Keratinocyte (primary cell): Measurements from ENCODE around the gene SNX2. TPM values are rescaled to one million over a fixed set of nuclear protein-coding genes. Genes with fewer than 3 reads are reported as not detected.

ENCODE experiments used
- DNase-seq: peaks from one replicate; pipeline ENCODE4 v3.0.0-alpha.2; 2011; ENCODE audit warnings: low read depth, missing footprints, low spot score
- FAIRE-seq: peaks from 2 replicates; lab custom pipeline; 2011; peaks lifted over from hg19 to GRCh38; lab: Jason Lieb, UNC
- H2AFZ ChIP-seq: 2 replicates; pipeline ENCODE4 v1.6.0; 2012; ENCODE audit warnings: low read length, control low read depth, inconsistent platforms; ENCODE audit not compliant: control insufficient read depth
- H3K27ac ChIP-seq: 2 replicates; pipeline ENCODE4 v1.5.1; 2011; ENCODE audit warnings: low read length; ENCODE audit not compliant: control insufficient read depth, insufficient read depth
- H3K27me3 ChIP-seq: 3 replicates; pipeline ENCODE4 v1.6.0; 2011; ENCODE audit warnings: low read length; ENCODE audit not compliant: control insufficient read depth, insufficient read depth; ENCODE audit errors: extremely low read depth
- H3K36me3 ChIP-seq, 2 experiments: 2 replicates in 1 of 2; 3 replicates in 1 of 2; pipeline ENCODE4 v1.5.1; 2011; ENCODE audit warnings: low read length in 2 of 2, mild to moderate bottlenecking in 1 of 2; ENCODE audit not compliant: control insufficient read depth in 2 of 2, insufficient read depth in 2 of 2; ENCODE audit errors: extremely low read depth in 1 of 2
- H3K4me1 ChIP-seq: 3 replicates; pipeline ENCODE4 v1.5.1; 2011; ENCODE audit warnings: low read length; ENCODE audit not compliant: control insufficient read depth, insufficient read depth; ENCODE audit errors: extremely low read depth
- H3K4me2 ChIP-seq: 3 replicates; pipeline ENCODE4 v1.6.0; 2011; ENCODE audit warnings: low read depth, low read length; ENCODE audit not compliant: control insufficient read depth, insufficient read depth; ENCODE audit errors: extremely low read depth
- H3K4me3 ChIP-seq, 3 experiments: fragments of 200-600 bp in 1 of 3; sonication (generic) in 1 of 3; 2 replicates in 2 of 3; 3 replicates in 1 of 3; pipeline ENCODE4 v1.5.1; 2011 to 2016; ENCODE audit warnings: low read length in 3 of 3, mild to moderate bottlenecking in 3 of 3, control low read depth in 2 of 3, inconsistent platforms in 1 of 3, low read depth in 1 of 3, mixed read lengths in 1 of 3, mixed run types in 1 of 3, moderate library complexity in 1 of 3; ENCODE audit not compliant: control insufficient read depth in 2 of 3, insufficient read depth in 2 of 3; ENCODE audit errors: extremely low read depth in 1 of 3
- H3K79me2 ChIP-seq: 2 replicates; pipeline ENCODE4 v1.6.0; 2012; ENCODE audit warnings: low read length; ENCODE audit not compliant: control insufficient read depth, insufficient read depth
- H3K9ac ChIP-seq: 3 replicates; pipeline ENCODE4 v1.6.0; 2011; ENCODE audit warnings: low read length; ENCODE audit not compliant: control insufficient read depth, insufficient read depth; ENCODE audit errors: extremely low read depth
- H3K9me1 ChIP-seq: 3 replicates; pipeline ENCODE4 v1.6.0; 2011; ENCODE audit warnings: low read length; ENCODE audit not compliant: control insufficient read depth, insufficient read depth; ENCODE audit errors: extremely low read depth
- H3K9me3 ChIP-seq: 2 replicates; pipeline ENCODE4 v1.5.1; 2012; ENCODE audit warnings: low read depth, low read length; ENCODE audit not compliant: control insufficient read depth
- H4K20me1 ChIP-seq: 3 replicates; pipeline ENCODE4 v1.6.0; 2011; ENCODE audit warnings: low read length; ENCODE audit not compliant: control insufficient read depth, insufficient read depth; ENCODE audit errors: extremely low read depth
- CTCF ChIP-seq, 3 experiments: IDR thresholded peaks in 1 of 3; conservative IDR thresholded peaks in 1 of 3; optimal IDR thresholded peaks in 1 of 3; 2 replicates in 2 of 3; 3 replicates in 1 of 3; pipeline versions ENCODE3 to v1.5.1; 2011; ENCODE audit warnings: low read length in 3 of 3, mild to moderate bottlenecking in 3 of 3, moderate library complexity in 2 of 3, control low read depth in 1 of 3, inconsistent platforms in 1 of 3; ENCODE audit not compliant: insufficient read depth in 2 of 3; ENCODE audit errors: extremely low read depth in 1 of 3
- EZH2 ChIP-seq: IDR thresholded peaks from one replicate; pipeline ENCODE4 v1.6.1; 2012; ENCODE audit warnings: inconsistent platforms, mild to moderate bottlenecking, low read length, moderate library complexity
- dilution Hi-C: fragments of 300-500 bp; cut with MboI; formaldehyde crosslinking; loops from one replicate; pipeline ENCODE4 v1.7.0; 2020; ENCODE audit warnings: low sequenced_read_pairs; ENCODE audit not compliant: extremely low pct_ligation_motif_present
- polyA plus RNA-seq, 5 experiments: library from polyadenylated mRNA; depleted of rRNA in 3 of 5; stranded (reverse) in 3 of 5; stranded (forward) in 1 of 5; unstranded in 1 of 5; fragments of >200 nt; gene quantifications; 1 replicate in 1 of 5; 2 replicates in 3 of 5; 3 replicates in 1 of 5; pipeline versions ENCODE4 v1.2.1 to v1.2.3, GENCODE V29; 2011 to 2012; ENCODE audit warnings: missing spikeins in 2 of 5, low read depth in 1 of 5, low replicate concordance in 1 of 5

Gene SNX2
- polyA plus RNA-seq, 1 donor (not counting 4 experiments of a cell fraction or from before 2014, with no cell fraction given): 87.8 TPM

DNA sequence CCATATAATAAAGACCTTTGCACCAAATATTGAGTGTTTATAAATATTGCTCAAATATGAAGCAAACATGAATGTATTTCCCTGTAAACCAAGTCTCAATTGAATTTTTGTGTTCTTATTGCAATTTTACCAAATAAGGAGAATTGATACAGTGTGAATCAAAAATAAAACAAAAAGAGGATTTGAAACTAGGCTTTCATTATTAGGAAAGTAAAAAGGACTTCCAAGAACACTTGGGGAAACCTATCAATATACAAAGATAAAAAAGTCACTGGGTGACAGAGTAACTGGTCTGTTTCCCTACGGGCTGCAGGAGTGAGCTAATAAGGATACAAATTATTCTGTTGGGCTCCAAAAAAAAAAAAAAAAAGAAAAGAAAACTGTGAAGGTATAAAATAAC, 44.8 kb upstream of the SNX2 start:
- Histone ChIP-seq H4K20me1 (no peaks in the 10 kb centered on the region), H3K4me2 (no peak overlapping the region), H3K4me1 (peaks cover 12% of the 10 kb centered on the region), H3K27ac (no peak overlapping the region), H3K27me3 (no peaks in the 10 kb centered on the region), H2AFZ (no peak overlapping the region), H3K4me3 (no peak overlapping the region), H3K9ac (no peak overlapping the region), H3K9me1 (no peaks in the 10 kb centered on the region), H3K36me3 (no peaks in the 10 kb centered on the region), H3K79me2 (no peaks in the 10 kb centered on the region), H3K9me3 (no peaks in the 10 kb centered on the region)
- DNase-seq (no peak), FAIRE-seq (no peak)
- dilution Hi-C loops: no loop called here
- TF ChIP-seq EZH2 (no peak), CTCF (optimal IDR thresholded peaks at IDR 0.05 in 1 of 3, IDR thresholded peaks at IDR 0.05 in 1 of 3, conservative IDR thresholded peaks at IDR 0.05 in 1 of 3; ENCODE audit: extremely low read depth in 1 of 3, insufficient read depth in 2 of 3, low read length in 3 of 3) (no peak)

DNA sequence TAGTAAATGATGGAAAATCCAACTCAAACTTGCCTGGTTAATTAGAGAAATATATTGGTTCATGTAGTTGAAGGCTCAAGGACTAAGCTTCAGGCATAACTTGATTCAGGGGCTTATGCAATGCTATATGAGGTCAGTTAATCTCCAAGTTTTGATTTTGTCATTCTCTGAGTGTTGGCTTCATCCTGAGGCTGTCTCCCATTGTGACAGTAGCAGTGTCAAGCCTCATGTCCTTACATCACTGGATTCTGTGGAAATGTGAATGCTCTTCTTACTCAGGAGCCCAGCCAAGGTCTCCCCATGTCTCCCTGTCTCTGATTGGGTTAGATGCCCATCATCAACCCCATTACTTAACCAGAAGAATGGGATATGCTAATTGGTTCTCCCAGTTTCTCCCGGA, 44.4 kb upstream of the SNX2 start:
- DNase-seq (no peak), FAIRE-seq (no peak)
- no peaks in the 10 kb centered on the region for H3K27me3 ChIP-seq
- H3K9me1 ChIP-seq: no peaks in the 10 kb centered on the region
- H4K20me1 ChIP-seq: no peaks in the 10 kb centered on the region
- H3K4me3 ChIP-seq: no peak overlapping the region
- no peak overlapping the region for H3K9ac ChIP-seq
- no peak for TF ChIP-seq EZH2
- no peak for TF ChIP-seq CTCF (optimal IDR thresholded peaks at IDR 0.05 in 1 of 3, IDR thresholded peaks at IDR 0.05 in 1 of 3, conservative IDR thresholded peaks at IDR 0.05 in 1 of 3; ENCODE audit: extremely low read depth in 1 of 3, insufficient read depth in 2 of 3, low read length in 3 of 3)
- H3K9me3 ChIP-seq: no peaks in the 10 kb centered on the region
- no peak overlapping the region for H2AFZ ChIP-seq
- H3K4me1 ChIP-seq: peaks cover 12% of the 10 kb centered on the region
- dilution Hi-C loops: no loop called here
- no peak overlapping the region for H3K4me2 ChIP-seq
- H3K36me3 ChIP-seq: no peaks in the 10 kb centered on the region
- no peaks in the 10 kb centered on the region for H3K79me2 ChIP-seq
- H3K27ac ChIP-seq: no peak overlapping the region
